Kidney (tissue), 14 donors: ENCODE results near the gene IL13RA1. TPM values are rescaled to one million over a fixed set of nuclear protein-coding genes. Genes with fewer than 3 reads are reported as not detected.

Source experiments
- DNase-seq, 5 donors: peaks; one replicate each; pipeline ENCODE4 v3.0.0-alpha.2; 2013 to 2020
- FAIRE-seq: peaks from 2 replicates; lab custom pipeline; 2012; peaks lifted over from hg19 to GRCh38; lab: Jason Lieb, UNC
- H3K27ac ChIP-seq, 2 donors: one replicate each; pipeline ENCODE4 v1.7.0; 2013; ENCODE audit warnings: low read depth in 2 of 2, low read length in 2 of 2, inconsistent platforms in 1 of 2
- H3K27me3 ChIP-seq: one replicate; pipeline ENCODE4 v1.7.1; 2013; ENCODE audit warnings: low read length, inconsistent platforms; ENCODE audit not compliant: control insufficient read depth, insufficient read depth
- H3K36me3 ChIP-seq, 3 donors: one replicate each; pipeline versions ENCODE4 v1.7.0 to v1.7.1; 2013; ENCODE audit warnings: low read length in 3 of 3, control low read depth in 1 of 3, inconsistent platforms in 1 of 3; ENCODE audit not compliant: insufficient read depth in 3 of 3, control insufficient read depth in 2 of 3
- H3K4me1 ChIP-seq, 3 donors: one replicate each; pipeline versions ENCODE4 v1.7.0 to v1.7.1; 2013; ENCODE audit warnings: low read length in 3 of 3, inconsistent platforms in 1 of 3, low read depth in 1 of 3; ENCODE audit not compliant: control insufficient read depth in 2 of 3, insufficient read depth in 2 of 3
- H3K4me3 ChIP-seq, 3 donors: one replicate each; pipeline versions ENCODE4 v1.7.0 to v1.8.1; 2013; ENCODE audit warnings: low read length in 3 of 3, control low read depth in 1 of 3, inconsistent platforms in 1 of 3
- H3K9ac ChIP-seq, 3 donors: one replicate each; pipeline versions ENCODE4 v1.7.0 to v1.7.1; 2013; ENCODE audit warnings: low read length in 3 of 3, control low read depth in 1 of 3, inconsistent platforms in 1 of 3
- H3K9me3 ChIP-seq, 3 donors: one replicate each; pipeline versions ENCODE4 v1.7.0 to v1.7.1; 2013; ENCODE audit warnings: low read length in 3 of 3, control low read depth in 1 of 3, inconsistent platforms in 1 of 3; ENCODE audit not compliant: control insufficient read depth in 2 of 3, insufficient read depth in 1 of 3
- CTCF ChIP-seq: IDR thresholded peaks from 3 replicates; pipeline ENCODE4 v1.5.1; 2012; ENCODE audit warnings: mild to moderate bottlenecking, moderate library complexity, borderline replicate concordance; ENCODE audit not compliant: insufficient read depth; ENCODE audit errors: extremely low read depth
- intact Hi-C: fragments of 100-400 bp; cut with DNase I; formaldehyde crosslinking; loops from one replicate; pipeline ENCODE4 v1.11.1; 2022
- polyA plus RNA-seq: library from polyadenylated mRNA; stranded (reverse); fragments of 350-450 nt; fragmentation: Illumina TruSeq; extraction: RNeasy Lipid Tissue Mini Kit (QIAGEN cat#74804); gene quantifications from one replicate; pipeline ENCODE4 v1.2.3, GENCODE V29; 2014; ENCODE audit warnings: low read depth, low replicate concordance; ENCODE audit not compliant: insufficient read depth
- total RNA-seq: library from RNA; stranded (reverse); fragmentation: NEBNext Ultra II Directional; extraction: Animal tissue kit (Norgen Biotek cat#: 25700); gene quantifications from one replicate; pipeline ENCODE4 v1.2.1, GENCODE V29; 2021
- donor health status: control.
- donor health status: control.
- donor health status: control.
- donor health status: control.
- donor health status: control.
- donor health status: DM: yes; HTN: yes; CAD: no.
- donor health status: Normal renal cell carcinoma (clear cell type).

The IL13RA1 gene
- total and polyA plus RNA-seq, 2 donors from 2014 or later: 26.5 to 79.8 TPM

DNA sequence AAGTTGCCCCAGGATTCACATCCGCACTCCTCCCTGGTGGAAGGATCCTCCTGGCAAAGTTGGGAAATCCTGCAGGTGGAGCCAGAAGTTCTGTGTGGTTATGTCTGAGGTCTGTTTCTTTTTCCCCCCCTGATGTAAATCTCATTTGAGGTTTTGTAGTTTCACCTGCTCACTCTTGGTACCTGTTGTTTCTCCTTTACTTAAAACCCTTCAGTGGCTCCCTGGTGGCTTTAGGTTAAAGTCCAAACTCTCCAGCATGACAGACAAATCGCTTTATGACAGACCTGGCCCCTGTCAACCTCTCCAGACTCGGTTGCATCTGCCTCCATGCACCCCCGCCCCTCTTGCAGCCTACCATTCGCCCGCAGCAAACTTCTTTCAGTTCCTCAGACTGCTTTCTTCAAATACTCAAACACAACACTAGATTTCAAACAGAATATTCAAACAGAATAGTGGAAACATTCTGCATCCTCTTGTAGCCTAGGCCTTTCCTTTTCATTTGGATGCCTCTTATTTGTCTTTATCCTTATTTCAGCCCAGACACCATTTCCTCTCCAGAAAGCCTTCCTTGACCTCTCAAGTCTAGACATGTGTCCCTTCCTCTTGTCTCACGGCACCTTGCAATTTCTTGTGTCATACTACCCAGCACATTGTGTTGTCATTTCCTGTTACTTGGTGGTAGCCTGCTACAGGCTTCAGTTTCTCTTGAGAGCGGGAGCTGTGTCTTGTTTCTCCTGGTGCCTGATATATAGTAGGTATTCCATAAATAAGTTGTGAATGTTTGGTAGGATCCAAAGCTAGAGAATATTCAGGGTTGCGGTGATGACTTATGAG, 24.8 kb downstream of the IL13RA1 start:
- FAIRE-seq (no peak), DNase-seq (no peak)
- intact Hi-C loops: no loop called here
- no peak overlapping the region for H3K9ac ChIP-seq
- TF ChIP-seq CTCF: no peak
- H3K27me3 ChIP-seq: no peaks in the 10 kb centered on the region
- peaks cover 0 to 5% (median 2%) of the 10 kb centered on the region in 3 donors for H3K36me3 ChIP-seq
- H3K4me1 ChIP-seq: no peaks in the 10 kb centered on the region
- H3K4me3 ChIP-seq: no peak overlapping the region
- H3K27ac ChIP-seq: no peak overlapping the region
- no peaks in the 10 kb centered on the region for H3K9me3 ChIP-seq

GRCh38 chrX:118755633-118756032, 28.2 kb downstream of the IL13RA1 start:
- H3K27ac ChIP-seq: no peak overlapping the region
- intact Hi-C loops: no loop called here
- no peaks in the 10 kb centered on the region for H3K9me3 ChIP-seq
- FAIRE-seq (no peak), DNase-seq (no peak)
- no peaks in the 10 kb centered on the region for H3K4me1 ChIP-seq
- H3K36me3 ChIP-seq: no peaks in the 10 kb centered on the region
- no peak for TF ChIP-seq CTCF
- H3K27me3 ChIP-seq: no peaks in the 10 kb centered on the region
- H3K4me3 ChIP-seq: no peak overlapping the region
- H3K9ac ChIP-seq: no peak overlapping the region

GRCh38 chrX:118756101-118756500, 28.7 kb downstream of the IL13RA1 start:
- no peak for TF ChIP-seq CTCF
- no peaks in the 10 kb centered on the region for H3K27me3 ChIP-seq
- DNase-seq: no peak
- no peak overlapping the region for H3K4me3 ChIP-seq
- H3K27ac ChIP-seq: no peak overlapping the region
- H3K9me3 ChIP-seq: no peaks in the 10 kb centered on the region
- H3K4me1 ChIP-seq: no peaks in the 10 kb centered on the region
- no peak overlapping the region for H3K9ac ChIP-seq
- no peak for FAIRE-seq
- intact Hi-C loops: no loop called here
- H3K36me3 ChIP-seq: no peaks in the 10 kb centered on the region
